ENCODE measurements around the gene BIRC2. TPM values are rescaled to one million over a fixed set of nuclear protein-coding genes. Genes with fewer than 3 reads are reported as not detected.

BIRC2 gene
- total RNA-seq, 2 experiments from 2014 or later = 107 to 109 TPM

DNA sequence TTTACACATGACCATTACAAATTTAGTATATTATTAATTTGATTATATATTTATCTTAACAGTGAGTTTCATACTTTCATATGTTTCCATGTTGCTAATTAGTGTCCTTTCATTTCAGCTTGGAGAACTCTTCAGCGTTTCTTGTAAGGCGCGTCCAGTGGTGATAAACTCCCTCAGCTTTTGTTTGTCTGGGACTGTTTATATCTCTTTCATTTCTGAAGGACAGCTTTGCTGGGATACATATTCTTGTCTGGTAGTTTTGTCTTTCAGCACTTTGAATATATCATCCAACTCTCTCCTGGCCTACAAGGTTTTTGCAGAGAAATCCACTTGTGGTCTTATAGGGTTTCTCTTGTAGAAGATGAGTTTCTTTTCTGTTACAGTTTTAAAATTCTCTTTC is 12.4 kb downstream of the BIRC2 start:
- H3K36me3 Mint-ChIP-seq (ENCODE audit: low read depth) = peaks cover 97% of the 10 kb centered on the region

DNA sequence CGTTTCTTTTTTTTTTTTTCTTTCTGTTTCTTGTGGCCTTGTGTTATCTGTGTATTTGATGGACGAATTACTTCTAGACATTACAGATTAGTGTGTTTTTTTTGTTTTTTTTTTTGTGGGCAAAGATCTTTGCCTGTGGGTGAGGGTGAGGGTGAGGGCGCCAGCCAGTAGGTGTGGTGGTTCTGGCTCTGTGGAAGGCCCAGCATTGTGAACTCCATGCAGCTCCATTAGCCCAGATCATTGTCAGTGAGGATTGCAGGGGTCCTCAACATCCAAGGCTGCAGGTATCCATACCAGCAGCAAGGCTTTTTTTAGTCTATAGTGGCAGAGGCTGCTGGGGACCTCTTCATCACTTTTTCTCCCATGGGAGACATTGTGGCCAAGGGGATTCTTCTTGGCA is 13.7 kb downstream of the BIRC2 start:
- Mint-ChIP-seq H3K36me3 (ENCODE audit: low read depth) (peaks cover 97% of the 10 kb centered on the region), H3K4me1 (ENCODE audit: low read depth) (peaks cover 54% of the 10 kb centered on the region), H3K9me3 (peaks cover 7% of the 10 kb centered on the region), H3K27me3 (no peaks in the 10 kb centered on the region), H3K4me3 (peak overlapping the region; percentile 44), H3K27ac (peak overlapping the region; percentile 95)
- Histone ChIP-seq H3K4me3 (ENCODE audit: low read length) (peak overlapping the region; percentile 24), H3K27ac (ENCODE audit: low read depth in 1 of 2, low read length in 2 of 2) (peak overlapping the region; percentile 46 to 76), H3K27me3 (ENCODE audit: control insufficient read depth in 1 of 2, insufficient read depth in 2 of 2, low read length in 2 of 2) (no peaks in the 10 kb centered on the region), H3K36me3 (ENCODE audit: insufficient read depth, low read length) (peaks cover 59% of the 10 kb centered on the region), H3K4me1 (ENCODE audit: insufficient read depth, low read length) (peaks cover 17% of the 10 kb centered on the region), H3K9me3 (ENCODE audit: control insufficient read depth in 1 of 2, insufficient read depth in 1 of 2, low read length in 2 of 2) (peaks cover 4 to 7% of the 10 kb centered on the region in 2 experiments)
- ATAC-seq (ENCODE audit: poor library complexity) (peak; percentile 8), DNase-seq (peak in 10 of 14 experiments; percentile 18 to 68 (median 42))
- intact Hi-C loops (cut with DNase I, micrococcal nuclease) = loop anchor here (1.0 to 10.0 kb wide), 3 partner anchors 14 to 584 kb away; no protein-coding TSS in a partner anchor
- POLR2A ChIA-PET = interaction anchor here (0.8 to 2.4 kb wide), 10 partner anchors 11 to 93 kb away, joined by 3 to 13 read pairs (median 3); partner anchors contain the start of gene BIRC2
- CTCF ChIA-PET = interaction anchor here (0.5 to 2.5 kb wide), 8 partner anchors 10 to 66 kb away, joined by 3 to 7 read pairs (median 3); no protein-coding TSS in a partner anchor
- no peak for TF ChIP-seq CTCF (IDR thresholded peaks at IDR 0.05)

More for the DNA sequence above, 12.4 kb downstream of the BIRC2 start:
- TF ChIP-seq CTCF (IDR thresholded peaks at IDR 0.05) = no peak
- Histone ChIP-seq H3K27ac (ENCODE audit: low read depth in 1 of 2, low read length in 2 of 2) (no peak overlapping the region), H3K27me3 (ENCODE audit: control insufficient read depth in 1 of 2, insufficient read depth in 2 of 2, low read length in 2 of 2) (no peaks in the 10 kb centered on the region), H3K4me1 (ENCODE audit: insufficient read depth, low read length) (peaks cover 17% of the 10 kb centered on the region), H3K4me3 (ENCODE audit: low read length) (no peak overlapping the region), H3K9me3 (ENCODE audit: control insufficient read depth in 1 of 2, insufficient read depth in 1 of 2, low read length in 2 of 2) (peaks cover 4 to 7% of the 10 kb centered on the region in 2 experiments), H3K36me3 (ENCODE audit: insufficient read depth, low read length) (peaks cover 51% of the 10 kb centered on the region)
- CTCF ChIA-PET = interaction anchor here (0.9 to 2.5 kb wide), 5 partner anchors 10 to 65 kb away, joined by 3 to 7 read pairs (median 4); no protein-coding TSS in a partner anchor
- no peak for ATAC-seq (ENCODE audit: poor library complexity)
- peaks cover 8% of the 10 kb centered on the region for H3K9me3 Mint-ChIP-seq
- POLR2A ChIA-PET = interaction anchor here (1.7 to 2.4 kb wide), 2 partner anchors 10 to 92 kb away, joined by 3 to 12 read pairs; no protein-coding TSS in a partner anchor
- no peaks in the 10 kb centered on the region for H3K27me3 Mint-ChIP-seq
- peaks cover 63% of the 10 kb centered on the region for H3K4me1 Mint-ChIP-seq (ENCODE audit: low read depth)
- H3K4me3 Mint-ChIP-seq = no peak overlapping the region
- DNase-seq = no peak
- intact Hi-C loops (cut with DNase I, micrococcal nuclease) = no loop called here
- H3K27ac Mint-ChIP-seq = peak overlapping the region; percentile 95

DNA sequence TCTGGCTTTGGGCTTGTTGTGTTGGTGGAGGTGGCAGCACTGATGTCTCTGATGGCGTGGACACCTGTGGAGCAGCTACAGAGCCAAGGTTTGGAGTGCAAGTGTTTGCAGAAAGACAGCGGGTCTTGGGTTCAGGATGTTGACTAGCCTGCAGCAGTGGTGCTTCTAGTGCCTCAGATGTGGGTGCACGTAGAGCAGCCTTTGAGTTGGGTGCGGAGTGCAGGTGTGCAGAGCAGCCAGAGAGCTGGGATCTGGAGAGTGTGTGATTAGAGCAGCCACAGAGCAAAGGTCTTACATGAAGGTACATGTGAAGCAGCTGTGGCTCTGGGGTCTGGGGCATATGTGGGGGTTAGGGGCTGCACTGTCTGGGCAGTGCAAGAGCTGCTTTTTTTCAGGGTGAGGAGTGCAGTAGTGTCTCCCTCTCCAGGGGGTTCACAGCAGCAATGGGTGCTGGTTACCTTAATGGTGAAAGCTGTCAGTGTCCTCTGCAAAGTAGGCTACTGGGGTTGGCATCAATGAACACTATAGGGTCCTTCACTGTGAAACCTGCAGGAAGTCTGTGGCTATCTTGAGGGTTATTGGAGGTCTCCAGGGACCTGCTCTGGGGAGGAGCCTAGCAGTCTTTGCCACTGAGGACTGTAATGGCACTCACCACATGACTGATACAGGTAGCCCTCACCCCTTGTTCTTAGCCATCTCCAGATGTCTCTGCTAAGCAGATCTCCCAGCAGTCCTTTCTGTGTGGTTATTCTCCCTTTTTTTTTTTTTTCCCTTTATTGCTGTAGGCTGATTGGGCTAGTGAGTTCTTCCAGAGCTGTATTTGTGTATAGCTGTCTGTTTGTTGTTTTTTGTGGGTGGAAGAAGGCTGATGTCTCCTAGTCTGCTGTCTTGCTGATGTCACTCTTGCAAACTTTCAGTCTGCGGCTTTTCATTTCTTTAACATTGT is 14.3 kb downstream of the BIRC2 start:
- peak; percentile 74 for ATAC-seq (ENCODE audit: poor library complexity)
- Histone ChIP-seq H3K27ac (ENCODE audit: low read depth in 1 of 2, low read length in 2 of 2) (peak overlapping the region; percentile 46 to 76), H3K36me3 (ENCODE audit: insufficient read depth, low read length) (peaks cover 60% of the 10 kb centered on the region), H3K27me3 (ENCODE audit: control insufficient read depth in 1 of 2, insufficient read depth in 2 of 2, low read length in 2 of 2) (no peaks in the 10 kb centered on the region), H3K4me1 (ENCODE audit: insufficient read depth, low read length) (peaks cover 17% of the 10 kb centered on the region), H3K4me3 (ENCODE audit: low read length) (peak overlapping the region; percentile 24), H3K9me3 (ENCODE audit: control insufficient read depth in 1 of 2, insufficient read depth in 1 of 2, low read length in 2 of 2) (peaks cover 4 to 7% of the 10 kb centered on the region in 2 experiments)
- DNase-seq = peak; percentile 35 to 85 (median 60)
- Mint-ChIP-seq H3K4me1 (ENCODE audit: low read depth) (peaks cover 49% of the 10 kb centered on the region), H3K27me3 (no peaks in the 10 kb centered on the region), H3K4me3 (peak overlapping the region; percentile 44), H3K36me3 (ENCODE audit: low read depth) (peaks cover 97% of the 10 kb centered on the region), H3K9me3 (peaks cover 5% of the 10 kb centered on the region), H3K27ac (peak overlapping the region; percentile 95)
- intact Hi-C loops (cut with DNase I, micrococcal nuclease) = loop anchor here (1.0 to 10.0 kb wide), 3 partner anchors 15 to 583 kb away; no protein-coding TSS in a partner anchor
- CTCF ChIA-PET = interaction anchor here (0.5 to 2.5 kb wide), 10 partner anchors 11 to 67 kb away, joined by 3 to 7 read pairs (median 3); no protein-coding TSS in a partner anchor
- TF ChIP-seq CTCF (IDR thresholded peaks at IDR 0.05) = no peak
- POLR2A ChIA-PET = interaction anchor here (0.6 to 2.4 kb wide), 10 partner anchors 11 to 92 kb away, joined by 3 to 13 read pairs (median 3); partner anchors contain the start of gene BIRC2
